Uterus (tissue), 2 donors: ENCODE measurements around the gene ARHGAP19.

Experiments
- CTCF ChIP-seq, 4 experiments: fragments of 200-600 bp in 2 of 4; fragments of 450-650 bp in 2 of 4; sonication (generic) in 2 of 4; IDR thresholded peaks; one replicate each; pipeline ENCODE4 v1.5.1; 2016 to 2019; ENCODE audit warnings: antibody characterized with exemption in 4 of 4, mild to moderate bottlenecking in 2 of 4, moderate library complexity in 1 of 4
- POLR2A ChIP-seq, 2 donors: fragments of 450-650 bp; IDR thresholded peaks; one replicate each; pipeline ENCODE4 v1.6.1; 2016; ENCODE audit warnings: antibody characterized with exemption in 2 of 2, mild to moderate bottlenecking in 1 of 2, moderate library complexity in 1 of 2

- peak; percentile 18 to 53 (median 42) for TF ChIP-seq CTCF (IDR thresholded peaks at IDR 0.05)
- no peak for TF ChIP-seq POLR2A (IDR thresholded peaks at IDR 0.05)
These were observed 96.0 kb downstream of the ARHGAP19 start for GRCh38 chr10:97196223-97197029.
